ENCODE measurements around the gene PANK1. TPM values are rescaled to one million over a fixed set of nuclear protein-coding genes. Genes with fewer than 3 reads are reported as not detected.
A peak's percentile ranks its signal among the peaks of the same experiment; 100 is the strongest.

PANK1 gene
- total and polyA plus RNA-seq, 9 of the 15 experiments (the other 6 are each of a cell fraction or from before 2014, with no cell fraction given), result 1.7 to 10.7 (median 6.5) TPM

GRCh38 chr10:89640241-89640640, 4.8 kb downstream of the PANK1 start (continued):
- TF ChIP-seq SIN3A (IDR thresholded peaks at IDR 0.05; ENCODE audit: borderline replicate concordance in 2 of 2, control insufficient read depth in 1 of 2, low read depth in 2 of 2, low read length in 2 of 2), result no peak
- peak; percentile 66; the same call in 1 of the 2 replicates for TF ChIP-seq ARID1B (IDR thresholded peaks at IDR 0.05)
- TF ChIP-seq ZEB2 (IDR thresholded peaks at IDR 0.05), result peak; percentile 21; the same call in 1 of the 2 replicates
- peak; percentile 88 for TF ChIP-seq MECOM (CRISPR knock-in tag; IDR thresholded peaks at IDR 0.05)
- TF ChIP-seq PHB (CRISPR knock-in tag; IDR thresholded peaks at IDR 0.05), result no peak
- TF ChIP-seq CEBPG (CRISPR knock-in tag; IDR thresholded peaks at IDR 0.05), result no peak
- peak; percentile 57 to 58; a peak in 2 of 4 replicates for TF ChIP-seq CEBPG (tag; conservative IDR thresholded peaks at IDR 0.05 in 1 of 2, IDR thresholded peaks at IDR 0.05 in 1 of 2)
- TF ChIP-seq RBM25 (IDR thresholded peaks at IDR 0.05; ENCODE audit: low read depth, low read length, severe bottlenecking), result no peak
- no peak for TF ChIP-seq PHF8 (IDR thresholded peaks at IDR 0.05; ENCODE audit: borderline replicate concordance, low read length)

- Histone ChIP-seq H3K9me3 (replicated peaks; ENCODE audit: control insufficient read depth, insufficient read depth, low read depth, low read length) (no peaks in the 10 kb centered on the region), H3K4me2 (ENCODE audit: insufficient read depth, low read length) (peak overlapping the region; percentile 42; the same call in 1 of the 2 replicates), H2AFZ (ENCODE audit: low read depth, low read length) (no peak overlapping the region), H3K9me1 (ENCODE audit: control insufficient read depth, insufficient read depth, low read length) (no peaks in the 10 kb centered on the region), H3K36me3 (ENCODE audit: control insufficient read depth, insufficient read depth, low read length) (peaks cover 15% of the 10 kb centered on the region; the same call in 1 of the 3 replicates), H4K20me1 (replicated peaks; ENCODE audit: control insufficient read depth, insufficient read depth, low read length) (no peaks in the 10 kb centered on the region), H3K9ac (ENCODE audit: insufficient read depth in 1 of 2, low read depth in 2 of 2, low read length in 2 of 2) (no peak overlapping the region), H3K4me3 (no peak overlapping the region), H3K79me2 (ENCODE audit: control insufficient read depth, insufficient read depth, low read length) (peaks cover 67% of the 10 kb centered on the region), H3K27ac (ENCODE audit: extremely low read depth, low read depth, low read length) (no peak overlapping the region), H3K27me3 (ENCODE audit: control insufficient read depth in 2 of 2, insufficient read depth in 2 of 2, low read length in 2 of 2) (no peaks in the 10 kb centered on the region), H3K4me1 (replicated peaks in 1 of 2; ENCODE audit: control insufficient read depth in 2 of 2, insufficient read depth in 2 of 2, low read length in 2 of 2) (peaks cover 5 to 19% of the 10 kb centered on the region in 2 experiments; a peak in 3 of 5 replicates)
- FAIRE-seq (no peak), DNase-seq (ENCODE audit: extremely low read depth in 1 of 4, low spot score in 3 of 4) (no peak), ATAC-seq (no peak)
- no peak for TF ChIP-seq CTCF (IDR thresholded peaks at IDR 0.05 in 2 of 3, conservative IDR thresholded peaks at IDR 0.05 in 1 of 3; ENCODE audit: insufficient read depth in 2 of 3, low read depth in 1 of 3, low read length in 3 of 3)
- peak; percentile 44; the same call in 1 of the 2 replicates for TF ChIP-seq CBFA2T3 (IDR thresholded peaks at IDR 0.05)
- no TSS peak for BruUV-seq (replicated peaks)
- intact Hi-C loops (cut with micrococcal nuclease) (no loop called here), in situ Hi-C loops (cut with MboI) (no loop called here)
- ChIA-PET CTCF (ENCODE audit: low intra/inter-chr PET ratio) (no interaction called here), POLR2A (no interaction called here)
- 20% methylated on average over 2 of the region's 2 CpGs for WGBS (ENCODE audit: insufficient coverage, low coverage, missing lambda C conversion rate)
These were observed 5.7 kb downstream of the PANK1 start for GRCh38 chr10:89639326-89639725.
